ENCODE results near the gene POLR2C.

The POLR2C gene

GRCh38 chr16:57514791-57515600 is 52.5 kb downstream of the POLR2C start:
- Histone ChIP-seq H3K27me3 (ENCODE audit: insufficient read depth, low read length, poor library complexity, severe bottlenecking) (no peaks in the 10 kb centered on the region), H3K36me3 (ENCODE audit: insufficient read depth, low read length) (peaks cover 41% of the 10 kb centered on the region; the same call in 1 of the 2 replicates), H3K9me2 (replicated peaks; ENCODE audit: low read depth, low read length) (no peaks in the 10 kb centered on the region), H3F3A (ENCODE audit: low read depth) (no peaks in the 10 kb centered on the region), H3K9me3 (ENCODE audit: insufficient read depth, low read depth, low read length) (no peaks in the 10 kb centered on the region), H4K20me1 (ENCODE audit: insufficient read depth, low read length, poor library complexity, severe bottlenecking) (no peaks in the 10 kb centered on the region), H3K4me2 (ENCODE audit: low read depth, low read length, poor library complexity, severe bottlenecking) (no peak overlapping the region), H3K4me3 (ENCODE audit: low read length, poor library complexity, severe bottlenecking) (no peak overlapping the region), H3K4me1 (ENCODE audit: insufficient read depth, low read length, poor library complexity, severe bottlenecking) (peaks cover 9% of the 10 kb centered on the region), H3K9ac (ENCODE audit: low read depth, low read length, poor library complexity, severe bottlenecking) (no peak overlapping the region), H2AFZ (ENCODE audit: low read length) (no peak overlapping the region), H3K79me2 (ENCODE audit: insufficient read depth, low read length) (no peaks in the 10 kb centered on the region)
- TF ChIP-seq EZH2phosphoT487 (IDR thresholded peaks at IDR 0.05; ENCODE audit: borderline replicate concordance) (no peak), CTCF (conservative IDR thresholded peaks at IDR 0.05; ENCODE audit: low read length) (no peak)

- no peaks in the 10 kb centered on the region for H3F3A ChIP-seq (ENCODE audit: low read depth)
- H4K20me1 ChIP-seq (ENCODE audit: insufficient read depth, low read length, poor library complexity, severe bottlenecking), result no peaks in the 10 kb centered on the region
- H3K9me2 ChIP-seq (replicated peaks; ENCODE audit: low read depth, low read length), result no peaks in the 10 kb centered on the region
- TF ChIP-seq CTCF (conservative IDR thresholded peaks at IDR 0.05; ENCODE audit: low read length) (no peak), EZH2phosphoT487 (IDR thresholded peaks at IDR 0.05; ENCODE audit: borderline replicate concordance) (no peak)
- H3K36me3 ChIP-seq (ENCODE audit: insufficient read depth, low read length), result peaks cover 41% of the 10 kb centered on the region; the same call in 1 of the 2 replicates
- H3K4me2 ChIP-seq (ENCODE audit: low read depth, low read length, poor library complexity, severe bottlenecking), result no peak overlapping the region
- no peaks in the 10 kb centered on the region for H3K9me3 ChIP-seq (ENCODE audit: insufficient read depth, low read depth, low read length)
- no peaks in the 10 kb centered on the region for H3K79me2 ChIP-seq (ENCODE audit: insufficient read depth, low read length)
- no peak overlapping the region for H2AFZ ChIP-seq (ENCODE audit: low read length)
- H3K27me3 ChIP-seq (ENCODE audit: insufficient read depth, low read length, poor library complexity, severe bottlenecking), result no peaks in the 10 kb centered on the region
- no peak overlapping the region for H3K9ac ChIP-seq (ENCODE audit: low read depth, low read length, poor library complexity, severe bottlenecking)
- H3K4me3 ChIP-seq (ENCODE audit: low read length, poor library complexity, severe bottlenecking), result no peak overlapping the region
- peaks cover 4% of the 10 kb centered on the region for H3K4me1 ChIP-seq (ENCODE audit: insufficient read depth, low read length, poor library complexity, severe bottlenecking)
These were observed 53.8 kb downstream of the POLR2C start for GRCh38 chr16:57516176-57516725.

GRCh38 chr16:57516773-57517172 is 54.3 kb downstream of the POLR2C start:
- H3K9me3 ChIP-seq (ENCODE audit: insufficient read depth, low read depth, low read length), result no peaks in the 10 kb centered on the region
- TF ChIP-seq EZH2phosphoT487 (IDR thresholded peaks at IDR 0.05; ENCODE audit: borderline replicate concordance) (no peak), CTCF (conservative IDR thresholded peaks at IDR 0.05; ENCODE audit: low read length) (no peak)
- H4K20me1 ChIP-seq (ENCODE audit: insufficient read depth, low read length, poor library complexity, severe bottlenecking), result no peaks in the 10 kb centered on the region
- H3K27me3 ChIP-seq (ENCODE audit: insufficient read depth, low read length, poor library complexity, severe bottlenecking), result no peaks in the 10 kb centered on the region
- peaks cover 4% of the 10 kb centered on the region for H3K4me1 ChIP-seq (ENCODE audit: insufficient read depth, low read length, poor library complexity, severe bottlenecking)
- no peaks in the 10 kb centered on the region for H3F3A ChIP-seq (ENCODE audit: low read depth)
- no peak overlapping the region for H3K4me3 ChIP-seq (ENCODE audit: low read length, poor library complexity, severe bottlenecking)
- H3K9ac ChIP-seq (ENCODE audit: low read depth, low read length, poor library complexity, severe bottlenecking), result no peak overlapping the region
- peaks cover 41% of the 10 kb centered on the region; the same call in 1 of the 2 replicates for H3K36me3 ChIP-seq (ENCODE audit: insufficient read depth, low read length)
- H2AFZ ChIP-seq (ENCODE audit: low read length), result no peak overlapping the region
- no peaks in the 10 kb centered on the region for H3K9me2 ChIP-seq (replicated peaks; ENCODE audit: low read depth, low read length)
- no peak overlapping the region for H3K4me2 ChIP-seq (ENCODE audit: low read depth, low read length, poor library complexity, severe bottlenecking)
- no peaks in the 10 kb centered on the region for H3K79me2 ChIP-seq (ENCODE audit: insufficient read depth, low read length)

All from Loucy (cell line).